Neuron (in vitro differentiated cells): ENCODE results near the gene ZIC1.

Experiments
- H2AFZ ChIP-seq: one replicate; pipeline ENCODE4 v1.6.1; 2013; ENCODE audit warnings: low read depth, mild to moderate bottlenecking, inconsistent platforms, low read length, moderate library complexity
- H3K27me3 ChIP-seq: one replicate; pipeline ENCODE4 v1.6.1; 2013; ENCODE audit warnings: low read length; ENCODE audit not compliant: insufficient read depth
- H3K36me3 ChIP-seq: one replicate; pipeline ENCODE4 v1.6.1; 2013; ENCODE audit warnings: low read length; ENCODE audit not compliant: insufficient read depth
- H3K4me1 ChIP-seq: one replicate; pipeline ENCODE4 v1.6.1; 2013; ENCODE audit warnings: low read length; ENCODE audit not compliant: insufficient read depth
- H3K4me3 ChIP-seq: 2 replicates; pipeline ENCODE4 v1.5.1; 2013; ENCODE audit warnings: mild to moderate bottlenecking, low read length, moderate library complexity
- H3K9me3 ChIP-seq: one replicate; pipeline ENCODE4 v1.6.1; 2013; ENCODE audit warnings: low read length

The ZIC1 gene

DNA sequence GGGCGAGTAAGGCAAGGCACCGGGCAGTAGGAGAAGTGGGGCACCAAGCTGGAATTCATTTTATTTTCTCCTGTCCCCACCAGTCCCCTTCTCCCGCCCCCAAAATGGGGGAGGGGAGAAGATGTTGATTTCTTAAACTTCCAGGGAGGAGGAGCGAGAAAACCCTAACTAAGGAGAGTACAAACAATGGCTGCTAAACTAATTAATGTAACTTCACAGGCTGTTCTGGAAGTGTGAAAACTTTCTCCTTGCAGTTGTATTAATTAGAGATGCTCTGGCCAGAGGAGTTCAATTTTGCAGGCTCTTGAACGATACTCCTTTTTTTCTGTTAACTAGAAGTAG, 14.3 kb upstream of the ZIC1 start:
- H3K36me3 ChIP-seq: no peaks in the 10 kb centered on the region
- no peak overlapping the region for H2AFZ ChIP-seq
- H3K9me3 ChIP-seq: peaks cover 14% of the 10 kb centered on the region
- peak overlapping the region; percentile 73 for H3K4me3 ChIP-seq
- peaks cover 12% of the 10 kb centered on the region for H3K4me1 ChIP-seq
- H3K27me3 ChIP-seq: no peaks in the 10 kb centered on the region

DNA sequence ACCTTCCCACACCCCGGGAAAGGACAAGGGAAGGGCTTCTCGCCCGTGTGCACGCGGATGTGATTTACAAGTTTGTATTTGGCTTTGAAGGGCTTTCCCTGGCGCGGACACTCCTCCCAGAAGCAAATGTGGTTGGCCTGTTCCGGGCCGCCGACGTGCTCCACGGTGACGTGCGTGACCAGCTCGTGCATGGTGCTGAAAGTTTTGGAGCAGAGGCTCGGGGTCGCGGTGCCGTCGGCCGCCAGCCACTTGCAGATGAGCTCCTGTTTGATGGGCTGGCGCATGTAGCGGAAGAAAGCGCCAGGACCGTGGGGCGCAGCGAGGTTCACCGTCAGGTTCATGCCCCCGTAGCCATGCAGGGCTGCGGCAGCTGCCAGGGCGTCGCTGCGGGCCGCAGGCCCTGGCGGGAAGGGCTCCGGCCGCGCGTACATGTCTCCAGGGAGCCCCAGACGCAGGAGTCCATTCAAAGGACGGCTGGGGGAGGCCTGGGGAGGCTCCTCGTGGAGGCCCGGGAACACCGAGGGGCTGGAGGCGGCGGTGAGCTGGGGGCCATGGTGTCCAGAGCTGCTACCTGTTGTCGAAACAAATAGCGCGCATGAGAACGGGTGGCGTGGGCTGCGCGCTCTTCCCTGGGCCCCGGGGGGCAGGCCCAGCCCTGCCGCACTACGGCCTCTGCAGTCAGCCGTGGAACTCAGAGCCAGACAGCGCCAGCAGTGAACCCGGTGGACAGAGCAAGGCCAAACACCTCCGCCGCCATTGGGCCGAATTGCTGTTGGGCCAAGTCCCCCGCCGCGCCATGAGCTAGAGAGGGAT, 13.1 kb upstream of the ZIC1 start:
- H3K27me3 ChIP-seq: no peaks in the 10 kb centered on the region
- peaks cover 9% of the 10 kb centered on the region for H3K4me1 ChIP-seq
- H3K4me3 ChIP-seq: no peak overlapping the region
- H2AFZ ChIP-seq: no peak overlapping the region
- H3K36me3 ChIP-seq: no peaks in the 10 kb centered on the region
- H3K9me3 ChIP-seq: peaks cover 14% of the 10 kb centered on the region

GRCh38 chr3:147396712-147397046, 12.5 kb upstream of the ZIC1 start:
- no peak overlapping the region for H3K4me3 ChIP-seq
- no peaks in the 10 kb centered on the region for H3K27me3 ChIP-seq
- peaks cover 9% of the 10 kb centered on the region for H3K4me1 ChIP-seq
- H2AFZ ChIP-seq: no peak overlapping the region
- H3K9me3 ChIP-seq: peaks cover 14% of the 10 kb centered on the region
- no peaks in the 10 kb centered on the region for H3K36me3 ChIP-seq

DNA sequence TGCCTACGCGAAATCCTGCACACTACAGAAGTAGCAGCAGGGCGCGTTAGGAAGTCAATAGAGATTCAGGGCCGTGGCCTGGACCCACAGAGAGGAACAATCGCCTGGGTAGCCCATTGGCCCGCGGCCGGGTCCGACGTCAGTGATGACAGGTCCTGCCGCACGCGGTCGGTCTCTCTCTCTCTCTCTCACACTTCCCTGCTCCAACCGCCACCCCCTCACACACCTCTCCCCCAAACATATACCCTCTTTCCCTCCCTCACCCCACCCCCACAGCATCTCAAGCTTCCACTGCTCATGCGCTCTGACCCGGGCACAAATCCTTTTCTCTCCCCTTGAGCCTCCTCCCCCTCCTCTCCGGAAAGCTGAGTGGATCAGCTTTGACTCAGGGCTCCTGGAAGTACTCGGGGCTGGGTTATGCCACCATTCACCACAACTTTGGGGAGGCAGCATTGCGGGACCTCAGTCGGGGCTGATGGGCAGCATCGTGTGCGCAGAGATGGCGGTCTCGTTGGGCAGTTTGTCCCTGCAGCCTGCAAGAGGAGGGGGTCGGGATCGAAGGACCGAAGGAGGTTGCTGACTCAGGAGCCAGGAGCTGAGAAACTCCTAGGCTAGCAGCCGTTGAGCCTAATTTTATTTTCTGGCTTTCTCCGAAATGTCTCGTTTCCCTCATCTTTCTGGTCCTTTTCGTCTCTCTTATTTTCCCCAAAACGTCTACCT, 11.8 kb upstream of the ZIC1 start:
- Histone ChIP-seq H3K36me3 (no peaks in the 10 kb centered on the region), H2AFZ (no peak overlapping the region), H3K4me1 (peaks cover 9% of the 10 kb centered on the region), H3K9me3 (peaks cover 14% of the 10 kb centered on the region), H3K4me3 (peak overlapping the region; percentile 38), H3K27me3 (no peaks in the 10 kb centered on the region)

- Histone ChIP-seq H3K36me3 (no peaks in the 10 kb centered on the region), H3K27me3 (no peaks in the 10 kb centered on the region), H2AFZ (no peak overlapping the region), H3K4me1 (peaks cover 8% of the 10 kb centered on the region), H3K9me3 (peaks cover 14% of the 10 kb centered on the region), H3K4me3 (peak overlapping the region; percentile 38)
Observed at GRCh38 chr3:147397875-147398812, 11.0 kb upstream of the ZIC1 start.

GRCh38 chr3:147398813-147399534, 10.2 kb upstream of the ZIC1 start:
- H3K27me3 ChIP-seq: no peaks in the 10 kb centered on the region
- no peak overlapping the region for H2AFZ ChIP-seq
- peaks cover 14% of the 10 kb centered on the region for H3K9me3 ChIP-seq
- peak overlapping the region; percentile 38 for H3K4me3 ChIP-seq
- no peaks in the 10 kb centered on the region for H3K36me3 ChIP-seq
- peaks cover 8% of the 10 kb centered on the region for H3K4me1 ChIP-seq

GRCh38 chr3:147400111-147400510, 9.1 kb upstream of the ZIC1 start:
- H3K4me1 ChIP-seq: no peaks in the 10 kb centered on the region
- H3K9me3 ChIP-seq: peaks cover 14% of the 10 kb centered on the region
- no peaks in the 10 kb centered on the region for H3K27me3 ChIP-seq
- H2AFZ ChIP-seq: no peak overlapping the region
- no peaks in the 10 kb centered on the region for H3K36me3 ChIP-seq
- no peak overlapping the region for H3K4me3 ChIP-seq

DNA sequence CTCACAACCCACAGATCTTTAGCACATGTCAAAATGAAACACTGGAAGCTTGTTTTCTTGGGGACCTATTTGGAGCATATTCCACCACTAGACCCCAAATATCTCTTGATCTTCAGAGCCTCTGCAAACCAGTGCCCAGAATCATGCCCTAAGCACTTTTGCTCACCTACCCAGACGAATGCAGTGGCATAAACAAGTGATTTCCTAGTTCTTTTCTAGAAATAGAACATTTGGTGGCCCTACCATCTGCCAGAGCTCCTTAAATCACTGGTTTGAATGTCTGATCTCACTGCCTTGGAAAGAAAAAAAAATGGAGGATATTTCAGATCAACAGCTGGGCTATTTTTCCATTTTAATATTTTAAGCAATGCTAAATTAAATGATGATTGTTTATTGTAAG, 8.2 kb upstream of the ZIC1 start:
- H3K4me3 ChIP-seq: no peak overlapping the region
- H2AFZ ChIP-seq: no peak overlapping the region
- no peaks in the 10 kb centered on the region for H3K36me3 ChIP-seq
- no peaks in the 10 kb centered on the region for H3K4me1 ChIP-seq
- H3K9me3 ChIP-seq: peaks cover 10% of the 10 kb centered on the region
- H3K27me3 ChIP-seq: no peaks in the 10 kb centered on the region

DNA sequence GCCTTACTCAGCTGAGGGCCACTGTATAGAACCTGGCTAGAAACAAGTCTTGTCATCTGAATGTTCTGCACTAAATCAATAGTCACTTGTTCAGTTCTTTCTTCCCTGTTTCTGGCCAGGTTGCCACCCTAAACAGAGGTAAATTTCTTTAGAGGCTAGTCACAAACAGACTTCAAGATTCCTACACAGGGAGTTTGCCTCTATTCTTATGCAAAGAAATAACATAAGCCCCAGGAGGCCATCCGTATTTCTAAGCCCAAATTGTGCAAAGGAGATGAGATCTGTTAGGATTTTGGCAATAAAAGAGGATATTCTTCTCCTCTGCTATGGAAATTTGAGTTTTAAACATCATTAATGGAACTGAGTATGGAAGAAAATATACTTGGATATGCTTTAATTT, 7.7 kb upstream of the ZIC1 start:
- H3K36me3 ChIP-seq: no peaks in the 10 kb centered on the region
- H3K27me3 ChIP-seq: no peaks in the 10 kb centered on the region
- no peak overlapping the region for H2AFZ ChIP-seq
- H3K9me3 ChIP-seq: peaks cover 8% of the 10 kb centered on the region
- peaks cover 2% of the 10 kb centered on the region for H3K4me1 ChIP-seq
- no peak overlapping the region for H3K4me3 ChIP-seq

DNA sequence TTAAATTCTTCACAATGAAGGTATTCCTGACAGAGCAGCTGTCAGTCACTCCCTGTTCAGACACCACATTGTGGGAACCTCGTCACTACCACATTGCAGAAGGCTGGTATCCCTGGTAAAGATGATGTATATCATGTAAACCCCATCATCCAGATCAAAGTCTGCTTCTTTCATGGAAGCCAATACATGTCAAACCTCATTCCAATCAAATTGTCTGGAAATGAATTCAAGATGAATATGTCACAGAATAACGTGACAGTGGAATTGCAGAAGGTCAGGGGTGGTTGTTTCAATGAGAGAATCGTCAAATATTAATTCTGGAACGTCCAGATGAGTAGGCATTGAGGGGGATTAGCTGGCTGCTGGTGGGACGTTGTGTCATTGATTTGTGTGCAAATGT, 7.0 kb upstream of the ZIC1 start:
- no peaks in the 10 kb centered on the region for H3K36me3 ChIP-seq
- peaks cover 8% of the 10 kb centered on the region for H3K9me3 ChIP-seq
- no peaks in the 10 kb centered on the region for H3K27me3 ChIP-seq
- H3K4me3 ChIP-seq: no peak overlapping the region
- peaks cover 10% of the 10 kb centered on the region for H3K4me1 ChIP-seq
- H2AFZ ChIP-seq: no peak overlapping the region

DNA sequence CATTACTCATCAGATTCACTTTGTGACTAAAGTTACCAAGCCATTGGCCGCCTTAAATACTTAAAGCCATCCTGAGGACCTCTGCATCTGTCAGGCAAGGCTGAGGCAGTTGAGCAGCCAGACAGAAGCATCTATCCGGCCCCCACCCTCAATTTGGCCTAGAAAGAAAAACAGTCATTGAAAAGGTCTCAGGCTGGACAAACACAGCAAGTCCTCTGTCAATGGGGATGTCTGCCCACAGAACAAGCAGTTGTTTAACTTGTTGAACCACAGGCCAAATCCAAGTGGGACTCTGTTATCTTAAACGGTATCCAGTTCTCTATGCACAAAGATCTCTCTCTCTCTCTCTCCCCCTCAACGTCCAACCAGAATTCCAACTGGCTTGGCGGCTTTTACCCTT, 5.7 kb upstream of the ZIC1 start:
- Histone ChIP-seq H3K4me1 (peaks cover 23% of the 10 kb centered on the region), H3K36me3 (no peaks in the 10 kb centered on the region), H3K27me3 (no peaks in the 10 kb centered on the region), H3K9me3 (no peaks in the 10 kb centered on the region), H3K4me3 (no peak overlapping the region), H2AFZ (no peak overlapping the region)

DNA sequence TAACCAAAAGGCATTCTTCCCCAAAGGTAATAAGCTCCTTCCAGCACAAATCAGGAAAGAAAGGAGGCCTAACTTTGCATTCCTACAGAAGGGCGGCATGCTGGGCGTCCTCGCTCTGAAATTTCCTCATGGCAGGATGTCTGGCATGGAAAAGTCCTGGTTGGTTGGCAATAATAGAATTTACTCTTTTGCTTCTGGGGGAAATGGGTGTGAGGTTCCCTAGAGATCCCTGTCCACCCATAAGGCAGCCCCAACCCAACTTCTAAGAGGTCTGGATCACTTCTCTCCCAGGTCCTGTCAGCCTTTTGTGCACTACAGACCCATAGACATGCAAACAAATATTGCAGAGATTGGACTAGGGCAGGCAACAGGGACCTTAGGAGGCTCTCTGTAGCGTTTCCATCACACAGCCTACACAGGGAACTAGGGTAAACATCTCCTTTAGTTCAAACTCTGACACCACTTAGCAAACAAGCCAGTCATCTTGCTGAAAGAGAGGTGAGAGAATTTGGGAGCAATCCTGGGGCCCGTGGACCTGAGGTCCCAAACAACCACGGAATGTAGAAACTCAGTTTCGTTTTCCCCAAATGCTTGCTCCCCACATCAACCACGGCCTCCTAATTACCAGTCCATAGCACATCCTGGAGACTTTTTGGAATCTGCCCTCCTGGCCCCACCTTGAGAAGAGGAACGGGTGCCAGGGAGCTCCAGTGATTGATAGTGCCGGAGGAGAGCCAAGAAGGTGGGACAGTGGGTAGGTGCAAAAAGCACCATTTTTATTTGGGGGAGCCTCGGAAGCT, 5.0 kb upstream of the ZIC1 start:
- H3K4me1 ChIP-seq: peaks cover 25% of the 10 kb centered on the region
- no peak overlapping the region for H2AFZ ChIP-seq
- H3K4me3 ChIP-seq: no peak overlapping the region
- H3K9me3 ChIP-seq: no peaks in the 10 kb centered on the region
- H3K36me3 ChIP-seq: no peaks in the 10 kb centered on the region
- H3K27me3 ChIP-seq: no peaks in the 10 kb centered on the region
